SK-N-SH treated with all-trans-retinoic acid at 6 μM for 48 hours (cell line): ENCODE results near the gene YPEL3.

Source experiments
- ARNTL ChIP-seq: fragments of 450-650 bp; formaldehyde crosslinking; IDR thresholded peaks from 2 replicates; pipeline ENCODE4 v1.5.0; 2020; ENCODE audit warnings: low read depth, mild to moderate bottlenecking, moderate library complexity, borderline replicate concordance
- SNAI2 ChIP-seq: fragments of 250-450 bp; sonication (Bioruptor Pico); IDR thresholded peaks from 2 replicates; pipeline ENCODE4 v1.5.0; 2020; ENCODE audit warnings: mild to moderate bottlenecking, moderate library complexity

DNA sequence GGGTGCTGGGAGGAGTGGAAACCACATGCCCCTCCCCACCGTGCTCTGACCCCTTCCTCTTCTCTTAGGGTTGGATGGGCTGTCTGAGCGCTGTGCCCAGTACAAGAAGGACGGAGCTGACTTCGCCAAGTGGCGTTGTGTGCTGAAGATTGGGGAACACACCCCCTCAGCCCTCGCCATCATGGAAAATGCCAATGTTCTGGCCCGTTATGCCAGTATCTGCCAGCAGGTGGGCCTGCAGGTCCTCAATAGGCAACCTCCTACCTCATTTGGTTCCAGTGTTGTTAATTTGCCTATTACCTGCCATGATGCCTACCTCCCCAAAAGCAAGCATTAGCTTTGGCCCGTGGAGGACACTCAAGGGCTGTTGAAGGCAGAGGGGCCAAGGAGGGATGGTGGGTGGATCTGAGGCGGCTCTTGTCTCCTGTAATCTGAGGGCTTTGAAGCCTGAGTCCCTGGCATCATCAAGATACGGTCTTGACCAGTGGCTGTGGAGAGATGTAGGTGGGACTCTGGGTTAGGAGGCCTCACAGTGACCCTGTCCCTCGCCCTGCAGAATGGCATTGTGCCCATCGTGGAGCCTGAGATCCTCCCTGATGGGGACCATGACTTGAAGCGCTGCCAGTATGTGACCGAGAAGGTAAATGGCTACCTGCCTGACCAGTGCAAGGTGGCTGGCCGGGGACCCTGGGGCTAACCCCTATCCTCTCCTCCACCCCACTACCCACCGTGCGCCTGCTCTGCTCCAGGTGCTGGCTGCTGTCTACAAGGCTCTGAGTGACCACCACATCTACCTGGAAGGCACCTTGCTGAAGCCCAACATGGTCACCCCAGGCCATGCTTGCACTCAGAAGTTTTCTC is 27.0 kb downstream of the YPEL3 start:
- TF ChIP-seq ARNTL (no peak), SNAI2 (CRISPR knock-in tag) (no peak)
